BJ (cell line): ENCODE results near the gene TEX36. TPM values are rescaled to one million over a fixed set of nuclear protein-coding genes. Genes with fewer than 3 reads are reported as not detected.

Experiments
- CTCF ChIA-PET: fragments of 350-600 bp; formaldehyde crosslinking; extraction: SDS; loops from one replicate; lab custom pipeline; 2021; ENCODE audit warnings: antibody characterized with exemption, inconsistent platforms; lab: Yijun Ruan, JAX
- POLR2A ChIA-PET: fragments of 300-600 bp; sonication (Branson Sonifier 250); formaldehyde crosslinking; extraction: SDS; loops from one replicate; lab custom pipeline; 2021; ENCODE audit warnings: antibody characterized with exemption; lab: Charles Lee
- DNase-seq: peaks from one replicate; pipeline ENCODE4 v3.0.0-alpha.2; 2011; ENCODE audit warnings: low read depth
- H3K27me3 ChIP-seq: 2 replicates; pipeline ENCODE4 v1.6.0; 2011; ENCODE audit warnings: low read length; ENCODE audit not compliant: control insufficient read depth, insufficient read depth
- H3K36me3 ChIP-seq: 2 replicates; pipeline ENCODE4 v1.5.1; 2011; ENCODE audit warnings: low read length; ENCODE audit not compliant: control insufficient read depth, insufficient read depth
- H3K4me3 ChIP-seq: 2 replicates; pipeline ENCODE4 v1.5.1; 2011; ENCODE audit warnings: low read depth, mild to moderate bottlenecking, control low read depth, low read length
- CTCF ChIP-seq: IDR thresholded peaks from 2 replicates; pipeline ENCODE4 v1.5.1; 2011; ENCODE audit warnings: low read depth, mild to moderate bottlenecking, control low read depth, inconsistent platforms, low read length, moderate library complexity; ENCODE audit not compliant: insufficient read depth
- polyA plus RNA-seq: library from polyadenylated mRNA; depleted of rRNA; stranded (reverse); fragments of >200 nt; gene quantifications from 2 replicates; pipeline ENCODE4 v1.2.3, GENCODE V29; 2011

Gene TEX36
- polyA plus RNA-seq, 1 experiment = not detected

- Histone ChIP-seq H3K36me3 (no peaks in the 10 kb centered on the region), H3K27me3 (no peaks in the 10 kb centered on the region), H3K4me3 (no peak overlapping the region)
- DNase-seq = no peak
- no peak for TF ChIP-seq CTCF
- ChIA-PET CTCF (no interaction called here), POLR2A (no interaction called here)
Measured at GRCh38 chr10:125637496-125637895, 45.5 kb downstream of the TEX36 start.

GRCh38 chr10:125634606-125635005 lies 48.4 kb downstream of the TEX36 start:
- POLR2A ChIA-PET = no interaction called here
- Histone ChIP-seq H3K4me3 (no peak overlapping the region), H3K36me3 (no peaks in the 10 kb centered on the region), H3K27me3 (no peaks in the 10 kb centered on the region)
- no peak for TF ChIP-seq CTCF
- DNase-seq = no peak
- CTCF ChIA-PET = no interaction called here

- H3K27me3 ChIP-seq = no peaks in the 10 kb centered on the region
- no peak for TF ChIP-seq CTCF
- ChIA-PET POLR2A (no interaction called here), CTCF (no interaction called here)
- H3K36me3 ChIP-seq = no peaks in the 10 kb centered on the region
- peak; percentile 63 for DNase-seq
- H3K4me3 ChIP-seq = no peak overlapping the region
Measured at GRCh38 chr10:125633517-125633999, 49.4 kb downstream of the TEX36 start.

- H3K27me3 ChIP-seq = no peaks in the 10 kb centered on the region
- ChIA-PET CTCF (no interaction called here), POLR2A (no interaction called here)
- H3K4me3 ChIP-seq = no peak overlapping the region
- DNase-seq = no peak
- TF ChIP-seq CTCF = no peak
- no peaks in the 10 kb centered on the region for H3K36me3 ChIP-seq
Measured at GRCh38 chr10:125631806-125632205, 51.2 kb downstream of the TEX36 start.

- POLR2A ChIA-PET = no interaction called here
- Histone ChIP-seq H3K4me3 (no peak overlapping the region), H3K36me3 (no peaks in the 10 kb centered on the region), H3K27me3 (no peaks in the 10 kb centered on the region; the same call in 1 of the 2 replicates)
- CTCF ChIA-PET = interaction anchor here (0.7 to 1.5 kb wide), 5 partner anchors 9 to 89 kb away, joined by 3 to 7 read pairs (median 3); no protein-coding TSS in a partner anchor
- no peak for DNase-seq
- peak; percentile 31 for TF ChIP-seq CTCF
Measured at GRCh38 chr10:125629758-125630376, 53.1 kb downstream of the TEX36 start.
